ENCODE measurements around the gene KCND3.

The KCND3 gene

DNA sequence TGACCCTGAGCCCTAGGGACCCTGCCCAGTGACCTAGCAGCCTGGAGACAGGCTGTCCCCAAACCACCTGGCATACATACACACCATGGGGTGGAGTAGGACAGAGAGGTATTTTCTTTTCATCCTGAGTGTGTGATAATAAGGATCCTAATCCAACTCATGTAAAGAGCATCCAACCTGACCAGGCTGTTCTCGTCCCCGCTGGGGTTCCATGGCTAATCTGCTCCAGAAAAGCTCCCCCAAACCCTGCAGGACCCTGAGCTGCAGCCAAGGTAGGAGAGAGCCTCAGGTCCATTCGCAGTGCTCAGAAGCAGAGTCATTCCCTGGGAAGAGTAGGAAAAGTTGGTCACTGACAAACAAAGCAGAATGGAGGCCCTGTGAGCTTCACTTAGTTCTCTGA lies 31.4 kb downstream of the KCND3 start:
- no peak for DNase-seq (ENCODE audit: low spot score)

DNA sequence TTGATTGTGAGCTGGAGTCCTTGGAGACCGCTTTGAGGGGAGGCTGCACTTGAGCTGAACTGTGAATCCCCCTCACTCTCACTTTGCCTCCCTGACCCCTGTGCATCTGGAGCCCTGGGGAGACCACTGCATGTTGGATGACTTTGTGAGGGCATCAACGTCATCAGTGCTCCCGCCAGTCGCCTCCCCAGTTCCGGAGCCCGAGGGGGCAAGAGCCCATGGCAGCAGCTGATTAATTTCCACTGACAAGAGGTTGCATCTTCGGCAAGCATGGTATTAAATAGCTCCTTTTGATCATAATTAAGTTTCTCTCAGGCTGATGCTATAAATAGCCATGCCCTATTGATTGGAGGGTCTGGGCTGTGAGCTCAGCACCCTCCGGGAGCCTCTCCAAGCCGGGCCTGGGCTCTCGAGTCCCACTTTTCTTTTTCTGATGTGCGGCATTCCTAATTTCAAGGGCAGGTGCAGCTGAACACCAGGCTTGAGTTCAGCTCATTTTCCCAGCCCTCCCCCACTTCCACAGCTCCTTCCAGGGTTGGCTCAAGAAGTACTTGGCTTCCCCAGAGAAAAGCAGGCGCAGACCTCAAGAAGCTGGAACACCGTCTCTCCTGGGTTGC lies 33.2 kb downstream of the KCND3 start:
- DNase-seq (ENCODE audit: low spot score): no peak

DNA sequence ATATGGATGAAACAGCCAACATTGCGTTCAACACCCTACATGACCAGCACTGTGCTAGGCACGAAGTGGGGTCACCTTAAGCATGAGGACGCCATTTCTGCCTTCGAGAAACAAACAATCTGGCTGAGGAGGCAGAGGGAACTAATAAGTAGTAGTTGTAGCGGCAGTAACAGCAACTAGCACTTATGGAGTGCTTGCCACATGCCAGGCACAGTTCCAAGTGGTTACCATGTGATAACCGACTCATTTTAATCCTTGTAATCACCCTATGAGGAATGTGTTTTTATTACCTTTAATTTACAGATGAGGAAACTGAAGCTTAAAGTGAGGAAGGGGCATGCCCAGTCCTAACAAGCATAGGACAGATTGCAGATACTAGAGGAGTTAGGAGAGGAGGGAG lies 33.7 kb downstream of the KCND3 start:
- no peak for DNase-seq (ENCODE audit: low spot score)

DNA sequence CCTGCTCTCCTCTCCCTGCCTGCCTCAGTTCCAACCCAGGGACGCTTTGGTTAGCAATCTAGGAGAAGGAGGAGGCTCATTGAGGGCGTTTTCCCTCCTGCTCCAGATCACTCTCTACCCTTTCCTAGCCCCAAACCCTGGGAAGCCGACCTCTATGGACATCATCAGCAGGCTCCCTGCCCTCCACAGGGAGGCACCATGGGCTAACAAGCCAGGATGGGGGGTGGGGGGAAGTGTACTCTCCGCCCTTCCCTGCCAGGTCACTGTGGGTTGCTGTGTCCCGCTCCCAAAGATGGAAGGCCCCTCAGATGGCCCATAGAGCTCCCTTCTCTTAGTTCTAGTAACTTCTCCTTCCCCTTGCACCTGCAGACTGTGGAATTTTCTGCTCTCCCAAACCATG lies 35.7 kb downstream of the KCND3 start:
- DNase-seq (ENCODE audit: low spot score): no peak

DNA sequence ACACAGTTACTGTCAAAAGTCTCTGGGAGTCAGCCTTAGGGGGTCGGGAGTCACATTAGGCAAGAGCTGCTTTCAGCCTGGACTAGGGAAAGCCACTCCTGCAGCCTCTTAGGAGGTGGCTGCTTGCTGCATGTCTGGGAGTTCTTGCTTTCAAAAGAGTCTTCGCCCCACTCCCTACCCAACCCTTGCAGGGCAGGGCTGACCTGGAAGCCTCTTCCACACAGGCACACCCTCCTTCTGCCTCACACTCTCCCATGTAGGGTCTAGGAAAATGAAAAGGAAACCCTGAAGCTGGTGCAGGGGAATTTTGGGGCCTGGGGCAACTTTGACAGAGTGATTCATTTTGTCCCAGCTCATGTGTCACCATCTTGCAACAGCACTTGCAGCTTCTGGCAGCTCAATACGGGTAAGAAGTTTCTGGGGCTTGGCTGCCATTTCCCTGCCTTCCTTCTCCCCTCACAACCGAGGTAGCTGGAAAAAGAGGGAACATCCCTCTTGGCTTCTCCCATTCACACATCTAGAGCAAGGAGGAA lies 37.3 kb downstream of the KCND3 start:
- DNase-seq (ENCODE audit: low spot score): no peak

DNA sequence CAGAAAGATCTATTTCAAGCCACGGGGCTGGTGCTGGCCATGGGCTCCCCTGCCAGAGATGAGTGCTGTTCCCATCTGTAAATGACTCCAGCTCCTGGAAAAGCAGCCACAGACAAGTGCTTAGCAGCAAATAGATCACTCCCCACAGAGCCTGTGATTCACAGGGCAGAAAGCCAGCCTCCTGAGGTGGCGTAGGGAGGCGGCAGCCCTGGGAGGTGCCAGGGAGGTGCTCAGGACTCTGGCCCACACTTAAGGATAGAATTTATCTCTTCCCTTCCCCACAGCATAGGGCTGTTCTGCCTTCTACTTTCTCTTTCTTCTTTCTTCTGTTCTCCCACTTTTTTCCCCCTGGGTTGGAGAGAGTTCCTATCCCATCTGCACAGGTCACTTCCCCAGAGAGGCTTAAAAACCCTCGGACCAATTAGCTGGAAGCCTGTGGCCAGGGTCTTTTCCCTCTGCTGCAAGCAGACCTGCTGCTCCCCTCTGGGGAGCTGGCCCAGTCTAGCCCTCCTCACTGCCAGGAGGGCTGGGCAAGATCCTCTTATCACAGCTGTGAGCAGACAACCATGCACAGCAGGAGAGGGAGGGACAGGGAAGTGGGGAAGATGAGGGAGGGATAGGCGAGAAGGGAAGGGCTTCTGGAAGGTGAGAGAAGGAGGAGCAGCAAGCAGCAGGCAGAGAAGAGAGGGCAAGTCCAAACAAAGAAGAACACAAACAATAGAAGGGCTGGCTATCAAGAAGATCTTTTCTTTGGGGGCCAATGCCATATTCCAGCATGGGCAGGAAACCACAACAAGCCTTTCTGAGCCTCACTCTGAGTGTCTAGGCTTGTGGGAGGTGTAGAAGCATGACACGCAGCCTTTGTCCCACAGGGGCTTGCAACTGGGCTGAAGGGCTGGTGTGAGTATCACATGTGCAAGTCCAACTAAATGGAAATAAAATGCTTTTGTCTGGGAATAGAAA lies 41.0 kb downstream of the KCND3 start:
- no peak for DNase-seq (ENCODE audit: low spot score)

DNA sequence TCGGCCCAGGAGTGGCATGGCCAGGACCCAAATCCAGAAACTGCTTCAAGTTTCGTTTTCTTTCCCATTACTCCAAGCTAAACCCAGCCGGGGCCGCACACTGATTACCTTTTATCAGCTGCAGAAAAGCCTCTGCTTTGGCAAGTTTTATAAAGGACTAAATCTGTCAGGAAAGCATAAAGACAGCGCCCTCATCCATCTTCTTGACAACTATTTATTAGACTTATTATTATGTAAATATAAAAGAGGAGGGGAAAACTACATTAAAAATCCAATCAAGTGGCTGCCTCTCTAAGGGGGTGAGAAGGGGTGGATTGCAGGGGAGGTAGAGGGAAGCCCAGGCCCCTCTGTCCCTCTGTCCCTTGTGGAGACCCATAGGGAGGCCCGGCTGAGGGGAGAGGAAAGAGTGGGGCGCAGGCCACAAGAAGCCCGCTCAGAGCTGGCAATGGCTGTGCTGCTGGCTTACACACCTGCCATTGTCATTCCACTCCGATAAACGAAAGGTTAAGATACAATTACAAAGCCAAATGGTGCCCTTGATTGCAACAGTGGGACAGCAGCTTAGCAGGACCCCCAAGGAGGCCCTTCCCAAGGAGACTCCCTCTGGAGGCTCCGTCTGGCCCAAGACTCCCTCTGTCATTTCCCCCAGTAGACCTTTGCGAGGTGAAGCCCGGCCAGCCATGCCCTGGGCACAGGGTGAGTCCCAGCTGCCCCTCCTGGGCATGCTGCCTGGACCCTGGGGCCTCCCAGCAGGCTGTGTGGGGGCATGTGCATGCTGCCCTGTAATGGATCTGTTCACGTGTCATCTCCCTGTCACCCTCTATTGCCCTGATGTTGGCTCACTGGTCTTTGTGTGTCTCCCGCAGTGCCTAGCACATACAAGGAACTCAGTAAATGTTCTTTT lies 45.4 kb downstream of the KCND3 start:
- DNase-seq (ENCODE audit: low spot score): no peak

DNA sequence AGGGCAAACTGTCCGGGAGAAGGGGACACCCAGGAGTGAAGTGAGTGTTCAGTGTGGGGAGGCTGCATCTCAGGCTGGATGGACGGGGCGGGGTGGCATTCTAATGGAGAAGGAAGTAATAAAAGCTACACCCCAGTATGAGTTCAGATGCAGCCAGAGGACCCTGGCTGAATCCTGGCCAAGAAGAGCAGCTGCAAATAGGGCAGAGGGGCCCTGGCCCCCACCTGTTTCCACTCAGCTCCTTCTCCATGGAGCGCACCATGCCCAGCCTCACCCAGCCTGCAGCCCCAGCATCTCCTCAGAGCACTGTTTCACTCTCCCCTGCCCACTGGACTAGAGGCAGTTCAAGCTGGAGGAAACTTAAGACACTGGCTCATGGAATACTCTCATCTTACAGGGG lies 46.4 kb downstream of the KCND3 start:
- DNase-seq (ENCODE audit: low spot score): no peak

DNA sequence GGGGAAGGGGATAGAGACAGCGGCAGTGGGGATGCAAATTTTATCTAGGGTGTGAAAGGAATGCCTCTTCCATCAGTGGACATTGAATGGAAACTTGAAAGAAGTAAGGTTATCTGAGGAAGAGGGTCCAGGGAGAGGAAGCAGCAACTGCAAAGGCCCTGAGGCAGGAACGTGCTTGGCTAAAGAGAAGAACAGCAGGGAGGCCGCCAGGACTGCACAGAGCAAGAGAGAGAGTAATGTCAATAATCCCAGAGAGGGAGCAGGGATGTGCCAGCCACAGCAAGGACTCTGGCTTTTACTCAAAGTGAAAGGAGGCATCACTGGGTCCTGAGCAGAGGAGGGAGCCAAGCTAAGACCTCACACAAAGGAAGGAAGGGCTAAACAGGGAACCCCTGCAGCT lies 50.9 kb downstream of the KCND3 start:
- DNase-seq (ENCODE audit: low spot score): no peak

DNA sequence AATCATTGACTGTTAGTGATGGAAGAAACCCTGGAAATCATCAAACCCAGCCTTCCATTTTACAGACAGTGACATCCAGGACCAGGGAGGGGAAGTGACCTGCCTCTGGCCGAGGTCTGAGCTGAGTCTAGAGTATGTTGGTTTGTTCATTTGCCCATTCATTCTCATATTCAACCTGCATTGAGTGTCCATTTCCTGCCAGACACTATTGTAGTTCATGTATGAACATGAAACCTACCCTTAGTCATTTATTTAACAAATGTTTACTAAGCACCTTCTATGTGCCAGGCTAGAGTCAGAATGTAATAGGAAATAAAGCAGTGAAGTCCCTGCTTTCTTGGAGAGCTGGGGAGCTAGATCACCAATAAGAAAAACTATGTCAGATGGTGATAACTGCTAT lies 51.3 kb downstream of the KCND3 start:
- no peak for DNase-seq (ENCODE audit: low spot score)

DNA sequence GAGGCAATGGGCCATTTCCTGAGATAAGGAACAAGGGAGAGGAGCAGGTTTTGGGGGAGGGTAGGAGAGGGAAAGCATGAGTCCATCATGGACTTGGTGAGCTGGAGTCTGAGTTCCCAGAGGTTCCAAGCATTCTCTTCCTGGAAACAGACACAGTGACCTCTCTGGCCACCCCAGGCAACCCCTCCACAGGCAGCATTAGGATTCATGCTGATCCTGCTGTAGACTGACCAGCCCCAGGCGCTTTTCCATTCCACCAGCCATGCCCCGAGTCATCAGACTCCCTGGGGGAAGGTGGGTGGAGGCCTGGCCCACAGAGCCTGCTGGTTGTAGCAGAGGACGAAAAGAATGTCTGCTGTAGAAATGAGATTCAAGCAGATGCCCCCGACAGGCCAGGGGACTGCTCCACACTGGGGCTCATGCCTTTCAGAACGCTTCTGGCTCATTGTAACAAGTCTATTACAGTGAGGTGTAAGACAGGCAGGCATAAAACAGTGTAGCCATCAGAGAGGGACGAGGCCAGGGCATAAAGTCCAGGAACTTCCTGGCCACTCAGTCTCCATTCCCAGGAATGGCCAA lies 52.2 kb downstream of the KCND3 start:
- DNase-seq (ENCODE audit: low spot score): no peak

DNA sequence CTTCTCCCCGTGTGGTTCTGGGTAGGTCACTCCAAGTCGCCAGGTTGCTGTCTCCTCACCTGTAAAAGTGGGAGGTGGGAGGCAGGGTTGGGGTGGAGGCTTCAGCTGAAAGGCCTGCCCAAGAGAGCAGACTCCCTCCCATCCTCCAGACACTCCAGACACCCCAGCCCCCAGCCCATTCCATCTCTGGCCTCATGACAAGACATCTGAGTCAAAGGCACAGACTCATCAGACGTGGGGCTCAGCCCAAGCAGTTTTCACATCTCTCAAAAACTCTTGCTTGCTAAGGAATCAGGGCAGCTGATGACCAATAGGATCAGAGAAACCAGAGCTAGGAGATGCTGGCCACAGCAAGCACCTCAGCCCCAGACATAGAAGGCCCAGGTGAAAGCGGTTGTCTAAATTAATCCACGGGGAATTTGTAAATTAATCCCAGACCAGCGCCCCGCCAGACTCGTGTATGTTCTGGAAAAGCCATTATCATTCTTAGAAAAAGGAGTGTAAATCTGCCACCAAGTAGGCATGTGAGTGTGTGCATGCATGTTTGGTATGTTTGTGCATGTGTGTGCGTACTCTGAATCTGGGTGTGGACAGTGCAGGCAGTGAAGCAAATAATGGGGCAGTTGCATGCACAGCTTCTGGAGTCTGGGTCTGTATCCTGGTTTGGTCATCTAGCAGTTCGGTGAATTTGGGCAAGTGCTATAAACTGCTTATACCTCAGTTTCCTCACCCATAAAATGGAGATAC lies 55.2 kb downstream of the KCND3 start:
- no peak for DNase-seq (ENCODE audit: low spot score)

DNA sequence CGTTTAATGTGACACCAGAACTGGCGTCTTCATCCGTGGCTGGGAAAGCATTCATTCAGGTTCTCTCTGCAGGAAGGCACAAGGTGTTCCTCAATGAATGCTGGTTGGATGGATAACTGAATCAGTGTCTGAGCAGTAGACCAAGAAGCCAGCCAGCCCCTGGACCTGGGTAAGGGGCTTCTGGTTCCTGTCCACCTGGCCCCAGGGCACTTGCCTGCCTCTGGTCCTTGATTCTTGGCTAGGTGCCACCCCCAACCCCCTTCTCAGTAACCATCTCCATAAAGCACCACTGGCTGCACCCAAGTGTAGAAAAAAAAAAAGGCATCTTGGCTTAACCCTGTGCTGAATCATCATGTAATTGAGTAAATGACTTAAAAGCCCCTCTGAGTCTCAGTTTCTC lies 59.1 kb downstream of the KCND3 start:
- DNase-seq (ENCODE audit: low spot score): no peak

DNA sequence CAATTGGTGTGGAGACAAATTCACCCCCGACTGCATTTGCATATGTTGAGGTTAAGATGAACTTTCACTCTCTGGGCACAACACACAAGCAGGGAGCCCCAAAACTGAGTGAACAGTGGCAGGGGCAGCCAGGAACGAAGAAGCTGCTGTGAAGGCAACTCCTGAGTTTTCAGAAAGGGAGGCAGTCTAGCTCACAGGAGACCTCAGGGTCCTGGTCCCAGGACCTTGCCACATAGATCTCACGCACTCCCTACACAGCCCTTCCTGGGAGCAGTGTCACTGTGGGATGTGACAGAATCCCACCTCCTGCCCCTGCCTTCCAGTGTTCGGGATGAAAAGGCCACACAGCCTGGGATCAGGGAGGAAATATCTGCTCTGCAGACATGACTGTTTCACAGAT lies 60.9 kb downstream of the KCND3 start:
- DNase-seq (ENCODE audit: low spot score): no peak

DNA sequence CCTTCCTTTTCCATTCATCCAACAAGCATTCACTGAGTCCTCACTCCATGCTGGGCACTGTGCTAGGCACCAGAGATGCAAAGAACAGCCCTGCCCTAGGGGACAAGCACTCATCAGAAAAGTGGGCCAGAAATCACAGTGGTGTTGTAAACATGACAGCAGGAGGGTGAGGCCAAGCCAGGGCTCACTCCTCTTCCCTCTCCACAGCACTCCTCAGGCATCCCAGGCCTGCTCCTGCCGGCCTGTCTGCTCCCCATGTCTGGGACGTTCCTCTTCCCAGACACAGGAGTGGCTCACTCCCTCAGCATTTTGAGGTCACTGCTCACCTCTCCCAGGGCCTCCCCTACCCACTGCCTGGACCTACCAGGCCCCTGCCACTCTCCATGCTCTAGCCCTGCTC lies 61.8 kb downstream of the KCND3 start:
- DNase-seq (ENCODE audit: low spot score): no peak

DNA sequence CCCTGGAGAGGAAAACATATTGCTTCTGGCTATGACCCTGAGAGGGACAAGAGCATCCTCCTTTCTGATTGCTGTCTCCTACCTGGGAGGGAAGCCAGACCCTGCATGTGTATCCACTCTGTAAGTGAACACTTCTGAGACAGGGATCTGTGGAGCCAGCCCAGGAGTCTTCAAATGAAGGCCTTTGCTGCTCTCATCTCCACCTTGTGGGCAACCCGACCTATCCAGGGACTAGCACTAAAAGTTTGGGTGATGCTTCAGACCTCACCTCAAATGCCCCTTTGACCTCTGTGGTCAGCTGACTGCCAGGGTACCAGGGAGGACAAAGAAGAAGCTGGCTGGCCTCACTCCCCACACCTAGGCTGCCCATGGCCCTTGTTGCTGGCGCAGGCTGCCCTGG lies 64.7 kb downstream of the KCND3 start:
- DNase-seq (ENCODE audit: low spot score): no peak

DNA sequence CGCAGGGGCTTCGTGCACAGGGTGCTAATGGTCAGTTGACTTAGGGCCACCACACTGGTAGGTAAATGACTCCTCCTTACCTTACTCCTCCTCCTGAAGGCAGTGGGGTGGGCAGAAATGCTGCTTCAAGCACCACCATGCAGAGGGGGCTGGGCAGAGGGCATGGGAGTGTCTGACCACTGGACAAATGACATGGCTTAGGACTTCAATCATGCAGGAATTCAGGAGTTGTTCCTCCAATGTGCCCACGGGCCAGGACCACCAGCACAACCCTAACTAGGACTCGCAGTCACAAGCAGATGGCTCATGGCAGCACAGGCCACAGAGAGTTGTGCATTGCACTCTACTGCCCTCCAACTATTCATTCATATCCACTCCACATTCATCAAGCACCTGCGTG lies 65.7 kb downstream of the KCND3 start:
- DNase-seq (ENCODE audit: low spot score): no peak

DNA sequence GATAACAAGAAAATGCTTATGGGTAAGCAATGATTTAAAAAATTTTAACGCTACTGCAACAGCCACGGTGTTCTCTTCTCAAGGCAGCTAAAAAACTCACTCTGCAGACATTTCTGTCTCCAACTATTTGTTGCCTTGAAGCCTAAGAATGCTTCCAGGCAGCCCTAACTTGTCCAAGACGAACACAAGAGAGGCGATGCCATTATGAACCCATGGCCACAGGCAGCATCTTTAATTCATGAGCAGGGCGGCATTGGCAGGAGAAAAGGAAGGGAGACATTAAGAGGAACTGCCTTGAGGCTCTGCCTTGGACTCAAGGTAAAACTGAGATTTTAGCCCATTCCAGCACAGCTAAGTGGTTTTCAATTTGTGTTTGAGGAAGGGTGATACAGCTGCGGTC lies 67.5 kb downstream of the KCND3 start:
- DNase-seq (ENCODE audit: low spot score): no peak

DNA sequence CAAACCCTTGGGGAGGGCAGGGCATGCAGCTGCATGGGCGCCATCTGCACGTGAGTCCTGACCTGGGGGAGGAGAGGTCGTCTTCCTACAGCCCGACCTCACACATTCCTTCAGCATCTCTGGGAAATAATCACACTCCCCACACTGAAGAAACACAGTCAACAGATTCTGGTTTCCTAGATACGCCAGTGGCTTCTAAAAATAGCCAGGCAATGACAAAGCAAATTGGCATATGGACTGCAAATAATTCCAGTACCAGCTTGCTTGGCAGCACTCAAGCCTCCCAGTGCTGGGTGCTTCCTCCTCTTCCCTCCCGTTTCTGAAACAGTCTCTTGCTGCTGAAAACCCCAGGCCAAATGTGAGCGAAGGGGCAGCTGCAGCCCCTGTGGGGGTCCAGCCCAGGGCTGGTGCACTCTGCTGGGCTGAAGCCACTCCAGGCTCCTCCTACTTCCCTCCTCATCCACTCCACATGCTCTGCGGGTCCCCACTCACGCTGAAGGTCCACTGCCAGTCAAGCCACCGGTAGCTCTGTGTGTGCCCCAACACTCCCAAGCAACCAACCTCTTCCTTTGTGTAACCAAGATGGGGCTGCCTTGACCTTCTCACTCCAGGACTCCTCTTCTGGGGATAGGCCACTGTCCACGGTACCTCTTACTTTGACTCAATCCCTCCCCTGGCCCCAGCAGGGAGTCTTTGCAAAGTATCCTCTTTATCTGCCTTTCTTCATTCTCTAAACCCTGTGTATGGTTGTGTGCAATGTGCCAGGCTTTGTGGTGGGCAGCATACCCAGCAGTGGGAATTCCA lies 69.0 kb downstream of the KCND3 start:
- DNase-seq (ENCODE audit: low spot score): no peak

DNA sequence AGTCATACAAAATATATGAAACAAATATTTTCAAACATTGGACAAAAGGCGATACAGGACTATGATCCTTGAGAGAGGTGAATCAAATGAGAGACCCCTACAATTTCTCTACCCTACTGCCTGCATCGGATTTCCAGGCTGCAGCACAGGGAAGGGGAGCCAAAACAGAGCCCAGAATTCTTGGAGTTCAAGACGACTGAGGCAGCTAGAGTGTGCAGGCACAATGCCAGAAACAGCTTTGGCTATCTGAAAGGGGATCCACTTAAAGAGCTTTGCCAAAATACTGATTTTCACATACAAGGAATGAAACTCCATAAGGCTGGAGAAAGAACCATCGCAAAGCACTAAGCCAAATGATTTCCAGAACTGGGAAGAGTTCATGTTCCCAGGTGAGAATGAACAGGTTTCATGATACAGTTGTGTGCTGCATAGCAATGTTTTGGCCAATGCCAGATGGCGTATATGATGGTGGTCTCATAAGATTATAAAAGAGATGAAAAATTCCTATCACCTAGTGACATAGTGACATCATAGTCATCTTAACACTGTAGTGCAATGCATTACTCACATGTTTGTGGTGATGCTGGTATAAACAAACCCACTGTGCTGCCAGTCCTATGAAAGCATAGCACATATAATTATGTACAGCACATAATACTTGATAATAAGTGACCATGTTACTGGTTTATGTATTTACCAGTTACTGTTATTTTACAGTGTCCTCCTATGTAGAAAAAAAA lies 77.5 kb downstream of the KCND3 start:
- no peak for DNase-seq (ENCODE audit: low spot score)
